Right lobe of liver (tissue), 6 donors: ENCODE results near the gene SQSTM1. TPM values are rescaled to one million over a fixed set of nuclear protein-coding genes. Genes with fewer than 3 reads are reported as not detected.

Experiments used
- ATAC-seq, 4 donors: fragments of 200-7000 bp; cut with Tn5 transposase; one replicate each; pipeline ENCODE4 v1.9.1; 2020; ENCODE audit warnings: mild to moderate bottlenecking in 4 of 4, moderate library complexity in 4 of 4
- DNase-seq, 3 donors: peaks; one replicate each; pipeline ENCODE4 v3.0.0-alpha.2; 2020
- H3K27ac ChIP-seq, 3 donors: fragments of 200-600 bp; one replicate each; pipeline ENCODE4 v1.8.0; 2022
- H3K27me3 ChIP-seq, 2 donors: fragments of 200-600 bp; one replicate each; pipeline ENCODE4 v1.8.0; 2022
- H3K36me3 ChIP-seq, 4 donors: fragments of 200-600 bp; sonication (generic) in 1 of 4; one replicate each; pipeline versions ENCODE4 v1.5.1 to v1.8.0; 2017 to 2022; ENCODE audit warnings: control low read depth in 1 of 4
- H3K4me1 ChIP-seq, 4 donors: fragments of 200-600 bp; sonication (generic) in 1 of 4; one replicate each; pipeline versions ENCODE4 v1.5.1 to v1.8.0; 2017 to 2022; ENCODE audit warnings: control low read depth in 1 of 4
- H3K4me3 ChIP-seq, 3 donors: fragments of 200-600 bp; one replicate each; pipeline ENCODE4 v1.8.0; 2022
- H3K9me3 ChIP-seq, 4 donors: fragments of 200-600 bp; sonication (generic) in 1 of 4; one replicate each; pipeline versions ENCODE4 v1.5.1 to v1.8.0; 2017 to 2022; ENCODE audit warnings: control low read depth in 1 of 4
- POLR2A ChIP-seq: fragments of 450-650 bp; IDR thresholded peaks from one replicate; pipeline ENCODE4 v1.6.1; 2017; ENCODE audit warnings: antibody characterized with exemption, mild to moderate bottlenecking
- WGBS: methylation state at CpG from one replicate; pipeline ENCODE4 v1.1.6; 2018; ENCODE audit warnings: low coverage, low lambda C conversion rate; ENCODE audit not compliant: insufficient coverage; ENCODE audit errors: missing lambda C conversion rate; 5-methylcytosine and 5-hydroxymethylcytosine counted together
- intact Hi-C, 2 donors: fragments of 100-400 bp; cut with DNase I; formaldehyde crosslinking; loops; one replicate each; pipeline versions ENCODE4 v1.11.2 to v1.14.1; 2022
- total RNA-seq, 6 experiments: library from RNA; depleted of rRNA in 2 of 6; stranded (reverse); fragments of >200 nt in 2 of 6; fragmentation: NEBNext Ultra II Directional in 3 of 6; extraction: Animal tissue kit (Norgen Biotek cat#: 25700) in 3 of 6; gene quantifications; one replicate each; pipeline versions ENCODE4 v1.1.0 to v1.2.4, GENCODE V29; 2016 to 2023
- TF ChIP-seq, protein P1 (sequence below), 4 donors: fragments of 200-600 bp in 3 of 4; fragments of 450-650 bp in 1 of 4; IDR thresholded peaks; one replicate each; pipeline versions ENCODE4 v1.5.1 to v1.8.0; 2016 to 2022; ENCODE audit warnings: antibody characterized with exemption in 4 of 4, mild to moderate bottlenecking in 2 of 4
- donor health status: DM: no; HTN: yes; CAD: no.
- donor health status: DM: no; HTN: no; CAD: no.
- donor health status: DM: no; HTN: no; CAD: no.
- donor health status: DM: no; HTN: yes; CAD: no.
- donor health status: DM: no; HTN: yes; CAD: no.

Gene SQSTM1
- total RNA-seq, 6 experiments from 2014 or later: 195 to 1,174 (median 649) TPM

DNA sequence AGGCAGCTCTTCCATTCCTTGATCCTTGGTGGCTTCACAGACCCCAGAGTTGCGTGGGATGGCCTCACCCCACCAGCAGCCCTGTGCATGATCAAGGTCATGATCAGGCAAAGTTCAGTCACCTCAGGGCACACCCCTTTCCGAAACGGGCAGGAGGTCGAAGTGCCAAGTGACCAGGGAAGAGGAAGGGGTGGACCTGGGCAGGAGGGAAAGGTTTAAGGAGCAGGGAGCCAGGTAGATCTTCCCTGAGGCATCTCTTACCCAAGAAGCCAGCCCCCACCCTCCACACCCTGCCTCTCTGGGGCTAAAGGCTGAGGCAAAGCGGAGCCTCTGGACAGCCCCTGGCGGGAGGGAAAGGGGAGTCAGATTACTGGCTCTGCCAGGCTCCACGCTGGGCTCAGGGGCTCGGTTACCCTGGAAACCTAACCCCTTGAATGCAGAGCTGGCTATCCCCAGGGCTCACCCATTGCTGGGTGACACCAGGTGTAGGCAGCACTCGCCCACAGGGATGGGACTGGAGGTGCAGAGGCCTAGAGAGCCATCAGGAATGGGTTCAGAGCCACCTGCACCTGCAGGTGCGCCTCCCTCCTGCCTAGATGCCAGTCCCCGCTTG is 17.6 kb upstream of the SQSTM1 start:
- Histone ChIP-seq H3K27ac (peak overlapping the region; percentile 75 to 95 (median 84)), H3K27me3 (no peaks in the 10 kb centered on the region), H3K4me3 (peak overlapping the region in 2 of 3 donors; percentile 28 to 29), H3K9me3 (no peaks in the 10 kb centered on the region), H3K36me3 (peaks cover 6 to 37% (median 15%) of the 10 kb centered on the region in 4 donors), H3K4me1 (peaks cover 0 to 40% (median 15%) of the 10 kb centered on the region in 4 donors)
- TF ChIP-seq POLR2A: no peak
- TF ChIP-seq, protein P1, sequence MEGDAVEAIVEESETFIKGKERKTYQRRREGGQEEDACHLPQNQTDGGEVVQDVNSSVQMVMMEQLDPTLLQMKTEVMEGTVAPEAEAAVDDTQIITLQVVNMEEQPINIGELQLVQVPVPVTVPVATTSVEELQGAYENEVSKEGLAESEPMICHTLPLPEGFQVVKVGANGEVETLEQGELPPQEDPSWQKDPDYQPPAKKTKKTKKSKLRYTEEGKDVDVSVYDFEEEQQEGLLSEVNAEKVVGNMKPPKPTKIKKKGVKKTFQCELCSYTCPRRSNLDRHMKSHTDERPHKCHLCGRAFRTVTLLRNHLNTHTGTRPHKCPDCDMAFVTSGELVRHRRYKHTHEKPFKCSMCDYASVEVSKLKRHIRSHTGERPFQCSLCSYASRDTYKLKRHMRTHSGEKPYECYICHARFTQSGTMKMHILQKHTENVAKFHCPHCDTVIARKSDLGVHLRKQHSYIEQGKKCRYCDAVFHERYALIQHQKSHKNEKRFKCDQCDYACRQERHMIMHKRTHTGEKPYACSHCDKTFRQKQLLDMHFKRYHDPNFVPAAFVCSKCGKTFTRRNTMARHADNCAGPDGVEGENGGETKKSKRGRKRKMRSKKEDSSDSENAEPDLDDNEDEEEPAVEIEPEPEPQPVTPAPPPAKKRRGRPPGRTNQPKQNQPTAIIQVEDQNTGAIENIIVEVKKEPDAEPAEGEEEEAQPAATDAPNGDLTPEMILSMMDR (IDR thresholded peaks at IDR 0.05): no peak
- ATAC-seq (peak; percentile 33 to 63 (median 50)), DNase-seq (peak; percentile 76 to 88 (median 82))
- WGBS: 12% methylated on average over 4 of the region's 11 CpGs
- intact Hi-C loops: no loop called here

DNA sequence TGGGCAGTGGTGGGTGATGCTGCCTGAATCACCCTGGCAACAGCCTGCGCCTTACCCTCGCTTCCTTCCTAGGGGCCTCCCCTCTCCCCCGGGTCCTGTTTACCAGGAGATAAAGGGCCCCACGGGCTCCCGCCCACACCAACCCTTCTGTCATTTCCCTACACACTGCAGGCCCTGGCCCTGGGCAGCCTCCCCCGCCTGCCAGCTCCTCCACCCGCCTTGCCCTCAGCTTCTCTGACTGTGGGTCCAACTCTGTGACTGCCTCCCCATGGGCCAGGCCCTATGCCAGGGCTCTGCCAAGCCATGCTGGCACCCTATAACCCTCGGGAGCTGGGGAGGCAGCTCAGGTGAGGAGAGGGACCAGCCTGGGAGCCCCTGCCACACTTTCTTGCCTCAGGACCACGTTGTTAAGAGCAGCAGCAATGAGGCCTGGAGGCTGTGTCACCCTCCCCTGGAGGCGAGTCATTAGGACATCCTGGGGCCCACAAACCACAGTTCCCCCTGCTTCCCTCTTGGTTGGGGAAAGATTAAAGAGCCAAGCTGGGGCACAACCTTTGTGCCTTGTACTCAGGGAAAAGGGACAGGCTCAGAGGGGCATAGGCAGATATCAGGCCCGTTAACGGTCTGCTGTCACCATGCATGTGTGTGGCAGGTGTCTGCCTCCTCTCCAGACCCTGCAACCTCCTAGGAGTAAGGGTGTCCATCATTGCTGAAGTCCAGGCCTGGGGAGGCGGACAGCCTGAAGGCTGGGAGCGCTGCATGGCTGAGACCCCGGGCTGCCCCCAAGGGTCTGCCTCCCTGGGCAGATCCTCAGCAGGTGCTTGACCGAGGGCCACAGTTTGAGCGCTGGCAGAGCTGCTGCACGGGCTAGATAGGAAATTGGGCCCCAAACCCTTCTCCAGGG is 16.8 kb upstream of the SQSTM1 start:
- DNase-seq (peak; percentile 65 to 72 (median 70)), ATAC-seq (peak; percentile 2 to 20 (median 11))
- H3K27me3 ChIP-seq: no peaks in the 10 kb centered on the region
- peaks cover 0 to 28% (median 10%) of the 10 kb centered on the region in 4 donors for H3K36me3 ChIP-seq
- H3K9me3 ChIP-seq: no peaks in the 10 kb centered on the region
- H3K4me3 ChIP-seq: peak overlapping the region; percentile 87 to 91 (median 89)
- 11% methylated on average over 10 of the region's 18 CpGs for WGBS
- TF ChIP-seq, protein P1 (IDR thresholded peaks at IDR 0.05): no peak
- no peak for TF ChIP-seq POLR2A
- intact Hi-C loops: no loop called here
- peaks cover 0 to 45% (median 15%) of the 10 kb centered on the region in 4 donors for H3K4me1 ChIP-seq
- H3K27ac ChIP-seq: peak overlapping the region; percentile 75 to 95 (median 84)

DNA sequence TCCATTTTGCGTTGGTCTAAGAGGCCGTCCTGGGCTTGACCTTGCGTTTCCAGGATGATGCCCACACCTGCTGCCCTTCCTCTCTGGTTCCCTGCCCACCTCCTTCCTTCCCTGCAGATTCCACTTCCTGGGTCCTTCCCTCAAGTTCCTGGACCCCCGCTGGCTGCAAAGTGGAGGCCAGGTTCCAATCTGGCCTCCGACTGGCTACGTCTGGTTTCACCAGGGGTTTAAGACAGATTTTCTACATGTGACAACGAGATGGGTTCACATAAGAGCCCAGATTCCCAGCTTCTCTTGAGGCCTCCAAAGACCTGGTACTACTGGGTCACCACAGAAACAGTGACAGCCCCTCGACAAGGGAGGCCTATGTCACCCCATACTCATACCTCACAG is 16.2 kb upstream of the SQSTM1 start:
- peaks cover 0 to 45% (median 15%) of the 10 kb centered on the region in 4 donors for H3K4me1 ChIP-seq
- no peak for ATAC-seq
- peaks cover 0 to 22% (median 6%) of the 10 kb centered on the region in 4 donors for H3K36me3 ChIP-seq
- H3K9me3 ChIP-seq: no peaks in the 10 kb centered on the region
- peak in 1 of 3 donors; percentile 44 for DNase-seq
- no peak for TF ChIP-seq POLR2A
- TF ChIP-seq, protein P1 (IDR thresholded peaks at IDR 0.05): no peak
- intact Hi-C loops: no loop called here
- peak overlapping the region; percentile 84 to 97 (median 95) for H3K27ac ChIP-seq
- WGBS: 43% methylated on average over 7 of the region's 8 CpGs
- peak overlapping the region; percentile 87 to 91 (median 89) for H3K4me3 ChIP-seq
- H3K27me3 ChIP-seq: no peaks in the 10 kb centered on the region

DNA sequence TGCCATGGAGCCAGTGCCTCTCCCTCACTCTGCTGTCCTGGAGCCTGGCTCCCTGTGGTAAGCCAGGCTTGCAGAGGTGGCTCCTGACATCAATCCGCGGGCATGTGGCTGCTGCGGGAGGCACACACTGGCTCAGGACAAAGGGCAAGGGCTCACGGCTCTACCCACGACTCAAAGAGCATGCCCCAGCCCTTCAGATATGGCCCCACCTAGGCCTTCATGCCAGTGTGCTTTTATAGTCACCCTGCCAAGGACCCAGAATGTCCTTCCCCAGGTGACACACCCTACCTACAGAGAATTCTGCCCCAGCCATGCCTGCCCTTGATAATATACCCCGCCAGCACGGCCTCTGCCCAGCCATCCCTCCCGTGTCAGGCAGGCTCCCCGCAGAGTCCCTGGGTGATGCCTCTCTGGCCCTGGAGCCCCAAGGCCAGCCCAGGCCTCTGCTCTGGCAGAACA is 15.6 kb upstream of the SQSTM1 start:
- H3K27ac ChIP-seq: peak overlapping the region; percentile 84 to 97 (median 95)
- ATAC-seq: peak; percentile 33 to 59 (median 50)

More for the DNA sequence above, 15.6 kb upstream of the SQSTM1 start:
- WGBS: 7% methylated on average over 4 of the region's 9 CpGs
- Histone ChIP-seq H3K9me3 (no peaks in the 10 kb centered on the region), H3K4me3 (peak overlapping the region; percentile 87 to 91 (median 89)), H3K4me1 (peaks cover 0 to 45% (median 15%) of the 10 kb centered on the region in 4 donors), H3K27me3 (no peaks in the 10 kb centered on the region), H3K36me3 (peaks cover 0 to 16% (median 1%) of the 10 kb centered on the region in 4 donors)
- peak; percentile 72 to 91 (median 90) for DNase-seq
- peak; percentile 78 for TF ChIP-seq POLR2A
- TF ChIP-seq, protein P1 (IDR thresholded peaks at IDR 0.05): no peak
- intact Hi-C loops: no loop called here
